Gastrocnemius medialis (tissue), 4 donors: ENCODE measurements around the gene LY86. TPM values are rescaled to one million over a fixed set of nuclear protein-coding genes. Genes with fewer than 3 reads are reported as not detected.
A peak's percentile ranks its signal among the peaks of the same experiment; 100 is the strongest.

Experiments used
- ATAC-seq, 2 donors: fragments of 150-250 bp; one replicate each; pipeline ENCODE4 v1.9.1; 2016
- DNase-seq, 2 donors: peaks; one replicate each; pipeline ENCODE4 v3.0.0-alpha.2; 2019
- H3K27ac ChIP-seq, 4 donors: fragments of 200-600 bp; sonication (generic); 1 replicate in 1 of 4; 2 replicates in 3 of 4; pipeline ENCODE4 v1.5.1; 2016 to 2018; ENCODE audit warnings: mild to moderate bottlenecking in 2 of 4, moderate library complexity in 1 of 4
- H3K27me3 ChIP-seq, 3 donors: fragments of 200-600 bp; sonication (generic) in 2 of 3; 1 replicate in 1 of 3; 2 replicates in 2 of 3; pipeline versions ENCODE4 v1.5.1 to v1.6.0; 2016 to 2019; ENCODE audit warnings: mild to moderate bottlenecking in 1 of 3, moderate library complexity in 1 of 3
- H3K36me3 ChIP-seq, 2 donors: fragments of 200-600 bp; sonication (generic) in 1 of 2; one replicate each; pipeline ENCODE4 v1.5.1; 2017 to 2018
- H3K4me1 ChIP-seq, 2 donors: fragments of 200-600 bp; sonication (generic) in 1 of 2; one replicate each; pipeline ENCODE4 v1.5.1; 2016 to 2017; ENCODE audit warnings: mild to moderate bottlenecking in 2 of 2
- H3K4me3 ChIP-seq, 4 donors: fragments of 200-600 bp; sonication (generic) in 3 of 4; 1 replicate in 1 of 4; 2 replicates in 3 of 4; pipeline ENCODE4 v1.5.1; 2016 to 2019; ENCODE audit warnings: mild to moderate bottlenecking in 2 of 4
- H3K9me3 ChIP-seq, 3 donors: fragments of 200-600 bp; sonication (generic) in 2 of 3; 1 replicate in 1 of 3; 2 replicates in 2 of 3; pipeline ENCODE4 v1.5.1; 2016 to 2019
- POLR2A ChIP-seq, 2 donors: fragments of 450-650 bp; IDR thresholded peaks; one replicate each; pipeline ENCODE4 v1.6.1; 2017; ENCODE audit warnings: antibody characterized with exemption in 2 of 2, mild to moderate bottlenecking in 2 of 2, moderate library complexity in 2 of 2
- in situ Hi-C, 4 donors: fragments of 200-750 bp; cut with MboI; loops; one replicate each; pipeline versions ENCODE4 v1.15.0 to v1.8.0; 2017; ENCODE audit warnings: low sequenced_read_pairs in 4 of 4
- intact Hi-C: fragments of 100-400 bp; cut with DNase I; formaldehyde crosslinking; loops from one replicate; pipeline ENCODE4 v1.15.1; 2023; ENCODE audit warnings: low total_unique reads
- total RNA-seq, 4 donors: library from RNA; depleted of rRNA; stranded (reverse); fragments of >200 nt; gene quantifications; one replicate each; pipeline versions ENCODE4 v1.1.0 to v1.2.3, GENCODE V29; 2016
- TF ChIP-seq, protein P1 (sequence below), 5 experiments: fragments of 450-650 bp in 3 of 5; fragments of 200-600 bp in 2 of 5; sonication (generic) in 2 of 5; IDR thresholded peaks in 4 of 5; conservative IDR thresholded peaks in 1 of 5; 1 replicate in 4 of 5; 2 replicates in 1 of 5; pipeline ENCODE4 v1.5.1; 2016 to 2019; ENCODE audit warnings: antibody characterized with exemption in 5 of 5, mild to moderate bottlenecking in 3 of 5, moderate library complexity in 3 of 5

Gene LY86
- total RNA-seq, 4 donors from 2014 or later, result 0.49 to 1.3 TPM; not detected in 2

DNA sequence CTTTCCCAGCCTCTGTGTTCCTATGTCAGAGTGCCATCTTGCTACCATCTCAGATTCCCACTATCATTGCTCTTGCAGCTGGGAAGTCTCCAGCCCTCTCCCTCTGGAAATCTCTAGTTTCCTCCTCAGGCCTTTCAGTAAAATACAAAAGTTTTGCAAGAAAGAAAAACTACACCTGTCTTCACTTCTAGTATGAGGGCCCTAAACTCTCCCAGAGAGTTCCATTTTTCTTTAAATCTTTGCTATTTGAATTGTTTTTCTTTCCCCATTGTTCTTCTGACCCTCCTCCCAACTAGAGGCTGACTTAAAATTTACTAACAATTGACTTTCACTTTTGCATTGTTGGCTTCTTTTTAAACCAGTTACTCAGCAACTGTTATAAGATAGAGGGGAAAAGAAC is 62.8 kb downstream of the LY86 start:
- intact Hi-C loops, result no loop called here
- ATAC-seq (no peak), DNase-seq (no peak)
- peaks cover 9 to 22% of the 10 kb centered on the region in 2 donors for H3K4me1 ChIP-seq
- no peak overlapping the region for H3K27ac ChIP-seq
- H3K36me3 ChIP-seq, result no peaks in the 10 kb centered on the region
- in situ Hi-C loops, result no loop called here
- no peaks in the 10 kb centered on the region for H3K27me3 ChIP-seq
- TF ChIP-seq, protein P1, sequence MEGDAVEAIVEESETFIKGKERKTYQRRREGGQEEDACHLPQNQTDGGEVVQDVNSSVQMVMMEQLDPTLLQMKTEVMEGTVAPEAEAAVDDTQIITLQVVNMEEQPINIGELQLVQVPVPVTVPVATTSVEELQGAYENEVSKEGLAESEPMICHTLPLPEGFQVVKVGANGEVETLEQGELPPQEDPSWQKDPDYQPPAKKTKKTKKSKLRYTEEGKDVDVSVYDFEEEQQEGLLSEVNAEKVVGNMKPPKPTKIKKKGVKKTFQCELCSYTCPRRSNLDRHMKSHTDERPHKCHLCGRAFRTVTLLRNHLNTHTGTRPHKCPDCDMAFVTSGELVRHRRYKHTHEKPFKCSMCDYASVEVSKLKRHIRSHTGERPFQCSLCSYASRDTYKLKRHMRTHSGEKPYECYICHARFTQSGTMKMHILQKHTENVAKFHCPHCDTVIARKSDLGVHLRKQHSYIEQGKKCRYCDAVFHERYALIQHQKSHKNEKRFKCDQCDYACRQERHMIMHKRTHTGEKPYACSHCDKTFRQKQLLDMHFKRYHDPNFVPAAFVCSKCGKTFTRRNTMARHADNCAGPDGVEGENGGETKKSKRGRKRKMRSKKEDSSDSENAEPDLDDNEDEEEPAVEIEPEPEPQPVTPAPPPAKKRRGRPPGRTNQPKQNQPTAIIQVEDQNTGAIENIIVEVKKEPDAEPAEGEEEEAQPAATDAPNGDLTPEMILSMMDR (IDR thresholded peaks at IDR 0.05 in 4 of 5, conservative IDR thresholded peaks at IDR 0.05 in 1 of 5), result no peak
- no peak for TF ChIP-seq POLR2A (IDR thresholded peaks at IDR 0.05)
- H3K9me3 ChIP-seq, result no peaks in the 10 kb centered on the region
- H3K4me3 ChIP-seq, result no peak overlapping the region

DNA sequence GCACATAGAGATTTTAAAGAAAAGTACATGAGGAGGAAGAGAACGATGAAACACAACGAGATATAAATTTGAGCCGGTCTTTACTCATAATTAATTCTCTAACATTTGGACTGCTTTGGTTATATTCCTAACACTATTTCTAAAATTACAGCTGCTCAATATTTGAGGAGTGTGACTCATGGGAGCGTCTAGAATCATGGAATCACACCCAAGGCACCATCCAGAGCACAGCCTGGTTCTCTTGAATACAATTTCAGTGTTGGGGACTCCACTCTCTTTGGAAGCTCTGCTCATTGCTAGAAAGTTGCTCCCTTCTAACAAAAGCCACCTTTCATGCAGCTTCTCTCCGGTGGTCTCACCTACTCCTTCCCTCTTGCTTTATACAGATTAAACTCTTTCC is 64.4 kb downstream of the LY86 start:
- Histone ChIP-seq H3K4me1 (peaks cover 10 to 22% of the 10 kb centered on the region in 2 donors), H3K27me3 (no peaks in the 10 kb centered on the region), H3K27ac (no peak overlapping the region), H3K36me3 (no peaks in the 10 kb centered on the region), H3K4me3 (no peak overlapping the region), H3K9me3 (no peaks in the 10 kb centered on the region)
- intact Hi-C loops, result no loop called here
- ATAC-seq, result no peak
- TF ChIP-seq POLR2A (IDR thresholded peaks at IDR 0.05), result no peak
- TF ChIP-seq, protein P1 (IDR thresholded peaks at IDR 0.05 in 4 of 5, conservative IDR thresholded peaks at IDR 0.05 in 1 of 5), result no peak
- in situ Hi-C loops, result no loop called here
- no peak for DNase-seq

DNA sequence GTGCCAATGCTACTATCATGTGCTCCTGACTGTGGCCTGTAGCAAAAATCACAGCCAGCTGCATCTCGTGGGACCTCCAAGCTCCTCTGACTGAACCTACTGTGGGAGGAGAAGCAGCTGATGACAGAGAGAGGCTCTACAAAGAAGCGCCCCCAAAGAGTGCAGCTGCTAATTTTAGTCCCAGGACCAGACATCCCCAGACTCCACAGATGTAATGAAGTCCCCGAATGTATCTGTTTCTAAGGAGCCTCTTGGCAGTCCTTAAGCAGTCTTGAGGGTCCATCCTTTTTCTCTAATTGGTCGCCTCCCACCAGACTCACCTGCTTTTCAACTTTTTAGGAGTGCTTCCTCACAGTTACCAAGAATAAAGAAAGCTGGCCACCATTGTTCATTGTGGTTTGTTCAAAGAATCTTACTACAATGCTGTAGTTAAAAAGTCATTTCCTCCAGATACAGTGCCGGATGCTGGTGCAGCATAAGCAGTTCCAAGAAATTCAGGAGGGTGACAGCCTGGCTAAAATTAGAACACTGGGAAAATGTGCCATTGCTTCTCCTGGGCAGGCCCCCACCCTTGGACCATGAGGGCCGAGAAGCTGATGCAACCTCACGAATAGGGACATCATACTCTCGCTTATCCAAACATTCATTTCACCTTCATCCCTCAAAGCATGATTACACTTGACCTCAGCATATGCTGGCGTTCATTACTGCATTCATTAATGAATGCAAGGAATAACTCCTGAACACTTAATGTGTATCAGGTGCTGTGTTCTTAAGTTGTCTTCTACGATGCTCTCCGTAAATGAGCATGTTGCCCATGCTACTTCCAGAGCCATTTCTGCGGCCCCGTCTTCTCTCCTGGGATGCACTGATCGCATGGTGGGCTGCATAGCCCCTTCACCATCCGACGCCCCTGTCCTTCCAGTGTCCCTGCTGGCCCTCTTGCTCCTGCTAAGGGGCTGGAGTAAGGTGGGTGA is 66.4 kb downstream of the LY86 start:
- DNase-seq (peak in 1 of 2 donors; percentile 14), ATAC-seq (peak; percentile 63 to 83)
- in situ Hi-C loops (no loop called here), intact Hi-C loops (no loop called here)
- Histone ChIP-seq H3K4me3 (no peak overlapping the region), H3K27me3 (no peaks in the 10 kb centered on the region), H3K36me3 (no peaks in the 10 kb centered on the region), H3K4me1 (peaks cover 12 to 22% of the 10 kb centered on the region in 2 donors), H3K9me3 (no peaks in the 10 kb centered on the region), H3K27ac (peak overlapping the region; percentile 57 to 72 (median 64))
- TF ChIP-seq POLR2A (IDR thresholded peaks at IDR 0.05), result no peak
- TF ChIP-seq, protein P1 (IDR thresholded peaks at IDR 0.05 in 4 of 5, conservative IDR thresholded peaks at IDR 0.05 in 1 of 5), result no peak

DNA sequence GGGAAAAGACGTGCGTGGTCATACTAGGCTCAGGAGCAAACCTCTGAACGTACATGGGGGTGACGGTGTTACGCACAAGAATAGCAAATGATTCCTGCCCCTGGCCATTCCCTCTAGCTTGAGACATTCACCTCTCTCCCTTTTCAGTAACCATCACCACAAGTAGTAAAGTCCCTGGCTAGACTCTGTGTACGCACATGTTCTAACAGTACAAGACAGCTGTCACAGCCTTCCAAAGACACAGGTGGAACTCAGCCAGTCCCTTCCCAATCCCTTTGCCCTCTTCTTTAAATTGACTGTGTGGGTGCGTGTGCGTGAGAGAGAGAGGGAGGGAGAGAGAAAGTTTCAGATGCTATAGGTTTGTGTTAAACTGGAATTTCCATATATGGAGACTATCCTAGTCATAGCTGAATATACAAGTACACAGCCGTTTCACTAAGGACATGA is 67.3 kb downstream of the LY86 start:
- Histone ChIP-seq H3K9me3 (no peaks in the 10 kb centered on the region), H3K36me3 (no peaks in the 10 kb centered on the region), H3K4me3 (no peak overlapping the region), H3K27me3 (no peaks in the 10 kb centered on the region), H3K4me1 (peaks cover 12 to 22% of the 10 kb centered on the region in 2 donors), H3K27ac (peak overlapping the region; percentile 57 to 72 (median 64))
- ATAC-seq (peak; percentile 28 to 53), DNase-seq (no peak)
- no peak for TF ChIP-seq POLR2A (IDR thresholded peaks at IDR 0.05)
- intact Hi-C loops (no loop called here), in situ Hi-C loops (no loop called here)

DNA sequence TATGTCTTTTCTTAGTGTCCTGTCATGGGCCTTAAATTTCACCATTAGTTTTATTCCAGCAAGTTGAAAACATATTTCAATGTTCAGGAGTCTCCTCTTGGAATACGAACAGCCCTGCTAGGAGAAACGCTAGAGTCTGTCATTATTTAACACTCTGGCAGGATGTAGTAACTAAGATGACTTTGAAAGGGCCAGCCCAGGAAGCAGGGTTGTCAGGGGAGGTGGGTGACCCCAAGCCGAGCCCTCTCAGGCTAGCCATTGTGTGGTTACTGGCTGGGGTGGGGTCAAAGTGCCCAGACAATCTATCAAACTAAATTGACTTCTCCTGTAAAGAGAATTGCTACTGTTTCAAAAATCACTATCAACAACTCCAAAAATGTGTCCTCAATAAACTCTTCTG is 67.8 kb downstream of the LY86 start:
- Histone ChIP-seq H3K27ac (peak overlapping the region in 3 of 4 donors; percentile 61 to 72 (median 68)), H3K4me3 (no peak overlapping the region), H3K4me1 (peaks cover 12 to 23% of the 10 kb centered on the region in 2 donors), H3K9me3 (no peaks in the 10 kb centered on the region), H3K36me3 (no peaks in the 10 kb centered on the region), H3K27me3 (no peaks in the 10 kb centered on the region)
- ATAC-seq, result no peak
- in situ Hi-C loops, result no loop called here
- intact Hi-C loops, result no loop called here
- DNase-seq, result no peak
- TF ChIP-seq POLR2A (IDR thresholded peaks at IDR 0.05), result no peak
- TF ChIP-seq, protein P1 (IDR thresholded peaks at IDR 0.05 in 4 of 5, conservative IDR thresholded peaks at IDR 0.05 in 1 of 5), result no peak
